DMS153 treated with DMSO at 0.1 percent for 48 hours (cell line): ENCODE data around the gene NTSR1.
"Not testable (repeated sequence)": the region's sequence is repeated elsewhere in the genome, so short reads cannot be mapped to it uniquely, and the experiment has no call there.

Experiments used
- DNase-seq: peaks from one replicate; lab custom pipeline; 2025; ENCODE audit not compliant: unreplicated experiment; lab: John Stamatoyannopoulos, UW

The NTSR1 gene

GRCh38 chr20:62674370-62674769, 34.3 kb upstream of the NTSR1 start:
- DNase-seq, result no peak

- DNase-seq, result no peak
Measured at GRCh38 chr20:62675156-62675876, 33.3 kb upstream of the NTSR1 start.

GRCh38 chr20:62675877-62676260, 32.8 kb upstream of the NTSR1 start:
- DNase-seq, result no peak

DNA sequence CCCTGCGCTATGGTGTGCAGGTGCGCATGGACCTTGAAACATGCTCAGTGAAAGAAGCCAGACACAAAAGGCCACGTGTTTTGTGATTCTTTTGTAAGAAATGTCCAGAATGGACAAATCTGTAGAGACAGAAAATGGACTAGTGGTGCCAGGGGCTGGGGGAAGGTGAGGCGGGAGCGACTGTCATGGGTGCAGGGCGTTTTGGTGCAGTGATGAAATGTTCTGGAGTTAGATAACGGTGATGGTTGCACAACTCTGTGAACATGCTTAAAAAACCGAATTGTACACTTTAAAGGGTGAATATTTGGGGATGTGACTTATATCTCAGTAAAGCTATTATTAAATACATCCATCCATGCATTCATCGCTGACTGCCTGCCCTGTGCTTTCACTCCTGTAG, 31.7 kb upstream of the NTSR1 start:
- no peak for DNase-seq

- no peak for DNase-seq
Measured at GRCh38 chr20:62677678-62678077, 31.0 kb upstream of the NTSR1 start.

- DNase-seq, result no peak
Measured at GRCh38 chr20:62678553-62678952, 30.1 kb upstream of the NTSR1 start.

- no peak for DNase-seq
Measured at GRCh38 chr20:62679978-62680589, 28.6 kb upstream of the NTSR1 start.

DNA sequence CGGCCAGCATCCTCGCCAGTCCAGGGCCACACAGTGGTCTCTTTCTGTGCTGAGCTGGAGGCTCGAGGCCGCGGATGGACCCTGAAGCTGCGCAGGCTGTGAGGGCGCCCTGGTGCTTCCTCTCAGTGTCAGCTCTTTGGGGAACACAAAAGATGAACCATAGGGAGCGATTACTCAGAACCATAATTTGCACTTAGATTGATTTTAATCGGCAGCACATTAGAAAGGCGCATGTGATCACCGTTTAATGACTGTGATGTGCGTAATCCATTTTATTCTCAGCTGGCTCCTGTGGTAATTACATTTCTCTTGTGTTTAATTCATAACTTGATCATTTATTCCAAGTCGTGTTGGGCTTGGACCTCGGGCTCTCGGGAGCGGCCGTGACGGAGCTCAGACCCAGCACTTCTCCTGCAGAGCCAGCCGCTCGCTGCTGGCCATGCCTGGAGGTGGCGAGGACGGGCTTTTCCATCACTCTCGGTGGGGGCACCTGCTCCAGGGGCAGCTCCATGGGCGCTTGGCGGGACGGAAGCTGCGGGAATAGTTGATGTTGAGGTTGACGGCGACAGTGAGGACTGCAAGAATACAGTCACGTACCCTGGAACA, 25.6 kb upstream of the NTSR1 start:
- DNase-seq, result no peak

DNA sequence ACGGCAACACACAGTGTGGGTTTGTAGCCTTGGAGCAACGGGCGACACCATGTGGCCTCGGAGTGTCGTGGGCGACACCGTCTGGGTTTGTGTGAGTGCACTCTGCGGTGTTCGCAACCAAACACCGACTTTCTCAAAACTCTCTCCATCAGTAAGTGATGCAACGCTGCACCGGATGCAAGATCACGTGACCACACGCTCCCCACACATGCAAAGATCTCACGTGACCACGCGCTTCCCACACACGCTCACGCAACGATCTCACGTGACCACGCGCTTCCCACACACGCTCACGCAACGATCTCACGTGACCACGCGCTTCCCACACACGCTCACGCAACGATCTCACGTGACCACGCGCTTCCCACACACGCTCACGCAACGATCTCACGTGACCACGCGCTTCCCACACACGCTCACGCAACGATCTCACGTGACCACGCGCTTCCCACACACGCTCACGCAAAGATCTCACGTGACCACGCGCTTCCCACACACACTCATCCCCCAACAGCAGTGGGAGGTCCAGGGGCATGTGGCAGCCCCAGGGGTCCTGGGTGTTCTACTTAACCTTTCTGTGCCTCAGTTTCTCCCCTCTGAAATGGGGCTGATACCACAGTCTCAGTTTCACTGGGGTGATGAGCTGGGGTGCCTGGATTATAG, 24.8 kb upstream of the NTSR1 start:
- not testable (repeated sequence) for DNase-seq

DNA sequence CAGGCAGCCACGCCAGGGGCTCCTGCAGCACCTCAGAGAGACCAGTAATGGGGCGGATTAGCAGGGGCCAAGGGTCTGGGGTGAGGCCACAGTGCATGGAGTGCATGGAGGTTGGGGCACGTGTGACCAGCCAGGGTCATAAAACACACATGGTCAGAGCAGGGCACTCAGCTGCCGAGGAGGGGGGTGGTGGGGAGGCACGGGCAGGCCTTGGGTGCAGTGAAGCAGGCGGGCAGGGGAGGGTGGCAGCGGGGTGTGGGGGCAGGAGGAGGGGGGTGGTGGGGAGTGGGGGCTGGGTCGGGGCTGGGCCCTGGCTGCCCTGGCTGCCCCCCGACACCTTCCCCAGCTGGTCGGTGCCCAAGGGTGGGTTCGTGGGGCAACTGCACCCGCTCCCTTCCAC, 23.7 kb upstream of the NTSR1 start:
- DNase-seq, result no peak

DNA sequence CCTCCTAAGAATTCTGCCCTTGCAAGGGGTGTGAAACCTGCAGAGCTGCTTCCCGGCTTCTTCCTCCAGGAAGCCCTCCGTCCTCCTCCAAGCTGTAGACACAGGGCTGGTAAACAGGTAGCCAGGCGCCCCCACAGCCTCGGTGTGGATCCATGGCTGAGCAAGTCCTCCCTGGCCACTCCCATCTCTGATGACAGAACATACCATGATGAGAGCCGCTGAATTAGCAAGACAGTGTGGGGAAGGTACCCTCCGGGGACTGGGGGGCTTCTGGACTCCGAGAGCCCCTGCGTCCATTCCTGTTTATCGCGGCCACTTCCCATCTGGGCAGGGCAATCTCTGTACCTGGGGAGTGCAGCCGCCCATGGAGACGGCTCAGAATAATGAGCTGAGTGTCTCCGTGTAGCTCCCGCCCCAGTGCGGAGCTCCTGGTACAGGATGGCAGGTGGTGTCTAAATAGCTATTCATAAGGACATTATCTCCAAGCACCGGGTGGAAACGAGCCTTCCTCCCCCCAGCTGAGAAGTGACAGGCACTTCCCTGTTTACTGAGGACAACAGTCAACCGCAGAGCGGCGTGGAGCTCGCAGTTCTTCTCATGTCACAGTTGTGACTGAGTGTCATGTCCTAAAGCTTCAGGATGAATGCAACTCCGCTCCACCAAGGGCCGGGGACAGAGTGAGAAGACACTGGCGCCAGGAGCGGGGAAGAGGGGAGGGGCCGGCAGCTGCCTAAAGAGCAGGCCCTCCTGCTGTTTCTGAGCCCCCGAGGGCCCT, 22.7 kb upstream of the NTSR1 start:
- DNase-seq, result peak; percentile 95

- DNase-seq, result no peak
Measured at GRCh38 chr20:62686869-62687830, 21.5 kb upstream of the NTSR1 start.

GRCh38 chr20:62688083-62688482, 20.6 kb upstream of the NTSR1 start:
- DNase-seq, result no peak

DNA sequence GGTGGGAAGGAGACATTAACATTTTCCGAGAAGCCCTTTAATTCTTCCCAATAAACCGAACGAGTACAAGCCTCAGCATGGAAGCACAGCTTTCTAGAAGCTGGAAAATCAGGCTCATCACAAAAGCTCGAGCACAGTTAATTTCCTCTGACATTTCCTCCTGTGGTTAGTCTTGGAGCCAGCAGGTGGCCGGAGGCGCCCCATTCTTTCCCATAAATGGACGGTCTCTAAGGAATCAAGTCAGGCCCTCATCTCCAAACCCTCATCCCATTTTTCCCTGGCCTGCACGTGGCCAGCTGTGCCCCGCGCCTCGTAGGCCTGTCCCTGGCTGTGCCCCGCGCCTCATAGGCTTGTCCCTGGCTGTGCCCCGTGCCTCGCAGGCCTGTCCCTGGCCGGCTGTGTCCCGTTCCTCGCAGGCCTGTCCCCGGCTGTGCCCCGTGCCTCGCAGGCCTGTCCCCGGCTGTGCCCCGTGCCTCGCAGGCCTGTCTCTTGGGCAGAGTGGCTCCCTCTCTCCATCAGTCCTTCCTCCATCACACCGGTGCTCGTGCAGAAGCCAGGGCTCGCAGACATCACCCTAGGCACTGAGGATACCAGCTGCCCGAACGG, 19.7 kb upstream of the NTSR1 start:
- DNase-seq, result no peak

- DNase-seq, result no peak
Measured at GRCh38 chr20:62689861-62690260, 18.8 kb upstream of the NTSR1 start.

- no peak for DNase-seq
Measured at GRCh38 chr20:62690261-62690820, 18.3 kb upstream of the NTSR1 start.

DNA sequence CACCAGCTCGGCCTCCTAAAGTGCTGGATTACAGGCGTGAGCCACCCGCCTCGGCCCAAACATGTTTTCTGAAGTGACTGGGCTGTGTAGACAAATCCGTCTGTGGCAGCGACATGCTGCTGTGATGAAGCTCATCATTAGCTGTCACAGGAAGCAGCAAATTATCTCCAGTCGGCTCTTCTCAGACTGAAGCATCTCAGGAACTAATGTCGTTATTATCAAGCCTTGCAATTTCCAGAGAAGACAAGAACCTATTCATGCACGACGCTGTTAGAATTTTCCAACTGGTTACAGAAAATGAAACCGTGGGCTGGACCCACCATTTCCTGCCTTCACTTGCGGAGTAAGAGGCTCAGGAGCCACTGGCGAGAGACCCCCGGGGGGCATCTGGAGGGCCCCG, 17.1 kb upstream of the NTSR1 start:
- DNase-seq, result no peak

GRCh38 chr20:62692176-62692575, 16.5 kb upstream of the NTSR1 start:
- DNase-seq, result no peak

DNA sequence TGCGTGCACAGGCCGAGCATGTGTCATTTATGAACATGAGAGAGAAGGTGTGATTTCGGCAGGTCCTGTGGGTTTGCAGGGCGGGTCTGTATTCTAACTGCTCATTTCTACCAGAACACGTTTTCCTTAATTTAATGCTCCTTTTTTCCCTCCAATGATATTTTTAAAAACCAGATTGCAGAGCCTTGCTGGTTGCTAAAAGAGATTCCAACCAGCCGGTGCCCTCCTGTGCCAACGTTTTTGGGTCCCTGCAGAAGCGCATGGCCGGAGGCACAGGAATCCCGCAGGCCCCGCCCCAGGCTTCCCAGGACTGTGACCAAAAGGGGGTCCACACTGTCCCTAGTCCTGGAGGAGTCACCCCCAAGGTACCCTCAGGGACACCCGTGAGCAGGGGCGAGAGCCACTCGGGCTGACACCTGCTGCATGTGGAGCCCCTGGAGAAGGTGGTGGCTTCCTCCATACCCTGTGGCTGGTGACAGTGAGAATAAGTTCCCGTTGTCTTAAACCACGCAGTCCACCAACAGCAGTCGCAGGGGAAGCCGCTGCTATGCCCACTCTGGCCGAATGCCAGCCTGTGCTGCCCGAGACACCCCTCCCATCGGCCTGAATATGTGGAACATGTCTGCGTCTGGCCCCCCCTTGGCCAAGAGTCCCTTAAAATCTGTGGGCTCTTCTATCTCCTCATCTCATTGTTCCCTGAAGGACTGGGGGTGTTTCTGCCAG, 15.7 kb upstream of the NTSR1 start:
- DNase-seq, result no peak
